ENCODE measurements around the gene SORCS2.

GRCh38 chr4:7540206-7540605 is 347.9 kb downstream of the SORCS2 start:
- no peak for TF ChIP-seq CTCF (IDR thresholded peaks at IDR 0.05; ENCODE audit: low read depth, low read length, poor library complexity, severe bottlenecking)
- TF ChIP-seq EZH2phosphoT487 (IDR thresholded peaks at IDR 0.05; ENCODE audit: borderline replicate concordance, low read length): no peak

Measured in DOHH2 (cell line).